HAP-1 (cell line): ENCODE data around the gene CCDC138.

Experiments used
- DNase-seq, 2 experiments: peaks; one replicate each; pipeline ENCODE4 v3.0.0-alpha.2; 2016 to 2020; ENCODE audit warnings: low spot score in 2 of 2
- H3K27me3 ChIP-seq: fragments of 250-450 bp; sonication (Bioruptor Pico); 2 replicates; pipeline ENCODE4 v1.5.1; 2020; ENCODE audit warnings: low read depth, mild to moderate bottlenecking, moderate library complexity
- H3K36me3 ChIP-seq: fragments of 250-450 bp; sonication (Bioruptor Pico); replicated peaks from 2 replicates; pipeline ENCODE4 v1.5.1; 2020; ENCODE audit warnings: mild to moderate bottlenecking
- H3K4me1 ChIP-seq: fragments of 250-450 bp; sonication (Bioruptor Pico); 2 replicates; pipeline ENCODE4 v1.5.1; 2020; ENCODE audit warnings: mild to moderate bottlenecking
- H3K4me3 ChIP-seq: fragments of 250-450 bp; sonication (Bioruptor Pico); 2 replicates; pipeline ENCODE4 v1.5.1; 2020; ENCODE audit warnings: mild to moderate bottlenecking, moderate library complexity
- H3K9me3 ChIP-seq: fragments of 250-450 bp; sonication (Bioruptor Pico); 2 replicates; pipeline ENCODE4 v1.5.1; 2020; ENCODE audit warnings: mild to moderate bottlenecking, moderate library complexity
- in situ Hi-C: fragments of 300-500 bp; cut with MboI; formaldehyde crosslinking; loops from 3 replicates; pipeline ENCODE4 v1.14.3; 2020; ENCODE audit warnings: low sequenced_read_pairs, inconsistent platforms, mixed read lengths

The CCDC138 gene

GRCh38 chr2:108845923-108846322 is 59.4 kb downstream of the CCDC138 start:
- Histone ChIP-seq H3K9me3 (0 out of 2 replicates have a peak, but pooled peaks cover 3% of the 10 kb centered on the region), H3K4me1 (no peaks in the 10 kb centered on the region), H3K36me3 (peaks cover 6% of the 10 kb centered on the region), H3K27me3 (no peaks in the 10 kb centered on the region), H3K4me3 (no peak overlapping the region)
- in situ Hi-C loops: no loop called here
- no peak for DNase-seq

GRCh38 chr2:108847000-108847399 is 60.4 kb downstream of the CCDC138 start:
- no peaks in the 10 kb centered on the region for H3K4me1 ChIP-seq
- in situ Hi-C loops: no loop called here
- H3K4me3 ChIP-seq: no peak overlapping the region
- peaks cover 6% of the 10 kb centered on the region for H3K36me3 ChIP-seq
- no peaks in the 10 kb centered on the region for H3K27me3 ChIP-seq
- no peak for DNase-seq
- H3K9me3 ChIP-seq: no peaks in the 10 kb centered on the region

GRCh38 chr2:108852375-108852774 is 65.8 kb downstream of the CCDC138 start:
- in situ Hi-C loops: no loop called here
- peaks cover 12% of the 10 kb centered on the region for H3K36me3 ChIP-seq
- no peaks in the 10 kb centered on the region for H3K4me1 ChIP-seq
- H3K4me3 ChIP-seq: no peak overlapping the region
- H3K27me3 ChIP-seq: no peaks in the 10 kb centered on the region
- DNase-seq: no peak
- no peaks in the 10 kb centered on the region for H3K9me3 ChIP-seq

DNA sequence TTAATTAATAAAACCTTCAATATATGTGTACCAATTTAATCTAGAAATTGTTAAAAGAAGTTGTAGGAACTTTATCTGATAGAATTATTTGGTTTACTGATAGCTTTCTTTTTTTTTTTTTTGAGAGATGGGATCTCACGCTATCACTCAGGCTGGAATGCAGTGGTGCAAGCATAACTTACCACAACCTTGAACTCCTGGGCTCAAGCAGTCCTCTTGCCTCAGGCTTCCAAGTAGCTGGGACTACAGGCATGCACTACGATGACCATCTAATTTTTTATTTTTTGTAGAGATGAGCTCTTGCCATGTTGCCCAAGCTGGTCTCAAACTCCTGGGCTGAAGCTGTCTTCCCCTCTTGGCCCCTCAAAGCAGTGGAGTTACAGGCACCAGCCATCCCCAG is 66.8 kb downstream of the CCDC138 start:
- in situ Hi-C loops: no loop called here
- Histone ChIP-seq H3K27me3 (no peaks in the 10 kb centered on the region), H3K4me3 (no peak overlapping the region), H3K36me3 (peaks cover 12% of the 10 kb centered on the region), H3K4me1 (no peaks in the 10 kb centered on the region), H3K9me3 (no peaks in the 10 kb centered on the region)
- DNase-seq: no peak

GRCh38 chr2:108854484-108854883 is 67.9 kb downstream of the CCDC138 start:
- H3K4me3 ChIP-seq: no peak overlapping the region
- in situ Hi-C loops: no loop called here
- H3K4me1 ChIP-seq: no peaks in the 10 kb centered on the region
- H3K9me3 ChIP-seq: no peaks in the 10 kb centered on the region
- peaks cover 12% of the 10 kb centered on the region for H3K36me3 ChIP-seq
- DNase-seq: no peak
- no peaks in the 10 kb centered on the region for H3K27me3 ChIP-seq

GRCh38 chr2:108855194-108855593 is 68.6 kb downstream of the CCDC138 start:
- H3K36me3 ChIP-seq: peaks cover 12% of the 10 kb centered on the region
- in situ Hi-C loops: no loop called here
- no peak overlapping the region for H3K4me3 ChIP-seq
- H3K27me3 ChIP-seq: no peaks in the 10 kb centered on the region
- H3K9me3 ChIP-seq: no peaks in the 10 kb centered on the region
- no peaks in the 10 kb centered on the region for H3K4me1 ChIP-seq
- no peak for DNase-seq

DNA sequence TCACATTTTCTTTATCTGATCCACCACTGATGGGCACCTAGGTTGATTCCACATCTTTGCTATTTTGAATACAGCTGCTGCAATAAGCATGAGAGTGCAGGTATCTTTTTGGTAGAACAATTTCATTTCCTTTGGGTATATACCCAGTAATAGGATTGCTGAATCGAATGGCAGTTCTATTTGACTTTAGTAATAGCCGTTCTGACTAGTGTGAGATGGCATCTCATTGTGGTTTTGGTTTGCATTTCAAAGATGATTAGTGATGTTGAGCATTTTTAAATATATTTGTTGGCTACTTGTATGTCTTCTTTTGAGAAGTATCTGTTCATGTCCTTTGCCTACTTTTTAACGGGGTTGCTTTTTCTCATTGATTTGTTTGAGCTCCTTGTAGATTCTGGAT is 72.3 kb downstream of the CCDC138 start:
- no peak for DNase-seq
- no peaks in the 10 kb centered on the region for H3K9me3 ChIP-seq
- H3K27me3 ChIP-seq: no peaks in the 10 kb centered on the region
- H3K4me1 ChIP-seq: no peaks in the 10 kb centered on the region
- in situ Hi-C loops: no loop called here
- H3K36me3 ChIP-seq: peaks cover 4% of the 10 kb centered on the region; the same call in 1 of the 2 replicates
- no peak overlapping the region for H3K4me3 ChIP-seq

- H3K4me1 ChIP-seq: no peaks in the 10 kb centered on the region
- H3K27me3 ChIP-seq: no peaks in the 10 kb centered on the region
- H3K36me3 ChIP-seq: peaks cover 3% of the 10 kb centered on the region; the same call in 1 of the 2 replicates
- DNase-seq: no peak
- H3K9me3 ChIP-seq: no peaks in the 10 kb centered on the region
- in situ Hi-C loops: no loop called here
- no peak overlapping the region for H3K4me3 ChIP-seq
These were observed 79.5 kb downstream of the CCDC138 start for GRCh38 chr2:108866041-108866440.

DNA sequence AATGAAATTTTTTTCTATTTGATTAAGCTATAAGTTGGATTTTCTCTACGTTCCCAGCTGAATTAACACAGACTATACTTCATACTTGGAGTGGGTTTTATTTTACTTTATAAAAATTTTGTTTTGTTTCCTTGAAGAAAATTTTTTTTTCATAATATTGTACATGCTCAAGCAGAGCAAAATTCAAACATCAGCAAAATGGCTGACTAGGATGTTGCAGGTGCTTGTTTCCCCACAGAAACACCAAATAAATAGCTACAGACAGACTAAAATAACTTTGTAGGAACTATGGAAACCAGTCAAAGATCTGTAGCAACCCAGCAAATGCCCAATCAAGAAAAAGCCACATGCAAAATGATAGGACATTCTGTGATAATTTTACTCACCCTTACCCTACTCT is 82.3 kb downstream of the CCDC138 start:
- Histone ChIP-seq H3K4me3 (no peak overlapping the region), H3K36me3 (peaks cover 3% of the 10 kb centered on the region; the same call in 1 of the 2 replicates), H3K4me1 (peaks cover 7% of the 10 kb centered on the region), H3K9me3 (no peaks in the 10 kb centered on the region), H3K27me3 (no peaks in the 10 kb centered on the region)
- in situ Hi-C loops: no loop called here
- no peak for DNase-seq

DNA sequence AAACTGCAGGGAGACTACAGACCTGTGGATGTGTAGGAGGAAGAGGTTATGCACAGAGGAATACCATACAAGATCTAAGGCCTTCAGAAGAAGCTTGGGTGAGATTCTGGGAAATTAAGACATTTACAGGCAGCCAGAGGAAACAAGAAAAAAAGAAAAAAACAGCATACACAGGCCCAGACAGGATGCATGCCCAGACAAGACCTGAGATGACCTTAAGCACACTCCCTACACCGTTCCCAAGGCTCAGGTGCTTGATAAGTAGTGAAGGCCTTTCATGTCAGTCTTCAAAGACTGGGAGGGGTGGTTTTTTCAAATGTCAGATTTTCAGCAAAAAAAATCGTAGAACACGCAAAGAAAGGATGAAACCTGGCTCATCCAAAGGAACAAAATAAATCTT is 83.0 kb downstream of the CCDC138 start:
- no peak for DNase-seq
- in situ Hi-C loops: no loop called here
- no peaks in the 10 kb centered on the region for H3K9me3 ChIP-seq
- peaks cover 7% of the 10 kb centered on the region for H3K4me1 ChIP-seq
- H3K4me3 ChIP-seq: no peak overlapping the region
- H3K27me3 ChIP-seq: no peaks in the 10 kb centered on the region
- peaks cover 3% of the 10 kb centered on the region for H3K36me3 ChIP-seq

DNA sequence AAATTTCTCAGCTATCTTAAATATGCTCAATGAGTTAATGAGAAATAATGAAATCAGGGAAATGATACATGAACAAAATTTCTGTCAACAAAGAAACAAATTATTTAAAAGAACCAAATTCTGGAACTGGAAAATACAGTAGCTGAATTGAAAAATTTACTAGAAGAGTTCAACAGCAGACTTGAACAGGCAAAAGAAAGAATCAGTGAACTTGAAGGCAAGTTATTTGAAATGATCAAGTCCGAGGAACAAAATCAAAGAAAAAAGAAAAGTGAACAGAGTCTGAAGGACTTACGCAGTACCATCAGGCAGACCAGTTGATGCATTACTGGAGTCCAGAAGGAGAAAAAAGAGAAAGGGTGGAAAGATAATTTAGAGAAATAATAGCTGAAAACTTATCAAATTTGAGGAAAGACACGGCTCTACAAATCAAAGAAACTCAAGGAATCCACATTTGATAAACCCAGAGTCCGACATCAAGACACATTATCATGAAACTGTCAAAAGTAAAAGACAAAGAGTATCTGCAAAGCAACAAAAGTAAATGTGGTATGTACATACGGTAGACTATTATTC is 83.6 kb downstream of the CCDC138 start:
- peaks cover 7% of the 10 kb centered on the region for H3K4me1 ChIP-seq
- DNase-seq: no peak
- peaks cover 3% of the 10 kb centered on the region for H3K36me3 ChIP-seq
- H3K27me3 ChIP-seq: no peaks in the 10 kb centered on the region
- in situ Hi-C loops: no loop called here
- H3K9me3 ChIP-seq: no peaks in the 10 kb centered on the region
- H3K4me3 ChIP-seq: no peak overlapping the region

DNA sequence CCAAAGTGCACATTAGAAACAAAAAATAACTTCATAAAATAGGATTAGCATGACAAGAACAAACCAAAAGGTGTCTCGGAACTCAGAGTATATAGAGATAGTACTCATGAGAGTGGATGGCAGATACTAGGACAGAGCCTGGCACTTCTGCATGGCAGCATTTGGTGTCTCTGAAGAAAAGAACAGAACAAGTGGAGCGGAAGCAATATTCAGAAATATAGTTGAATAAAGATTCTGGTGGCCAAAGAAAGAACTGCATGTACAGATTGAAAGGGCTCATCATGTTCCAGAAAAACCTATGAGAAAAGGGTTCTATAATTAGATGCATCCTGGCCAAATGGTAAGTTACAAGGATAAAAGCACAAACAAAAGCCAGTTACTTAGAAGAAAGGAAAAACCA is 90.9 kb downstream of the CCDC138 start:
- peaks cover 6% of the 10 kb centered on the region for H3K9me3 ChIP-seq
- in situ Hi-C loops: no loop called here
- no peaks in the 10 kb centered on the region; the same call in 1 of the 2 replicates for H3K36me3 ChIP-seq
- no peaks in the 10 kb centered on the region for H3K27me3 ChIP-seq
- H3K4me1 ChIP-seq: no peaks in the 10 kb centered on the region
- H3K4me3 ChIP-seq: no peak overlapping the region
- no peak for DNase-seq

DNA sequence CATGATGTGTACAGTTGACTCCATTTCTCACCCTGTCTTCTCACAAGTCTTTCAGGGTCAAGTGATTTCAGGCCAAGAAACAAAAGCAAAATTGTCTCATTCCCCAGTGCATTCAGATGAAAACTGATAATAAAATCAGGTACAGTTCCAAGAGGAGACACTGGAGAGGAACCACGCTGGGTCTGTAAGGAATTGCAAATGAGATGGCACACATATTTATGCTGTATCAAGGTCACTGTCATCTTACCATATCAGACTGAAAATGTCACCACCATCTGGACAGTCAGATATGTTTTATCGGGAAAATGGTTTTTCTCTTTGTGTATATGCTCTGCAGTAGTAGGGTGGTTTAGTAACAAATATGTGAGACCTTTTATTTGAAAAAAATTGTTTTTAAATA is 91.7 kb downstream of the CCDC138 start:
- in situ Hi-C loops: no loop called here
- Histone ChIP-seq H3K36me3 (no peaks in the 10 kb centered on the region; the same call in 1 of the 2 replicates), H3K9me3 (peaks cover 6% of the 10 kb centered on the region), H3K4me3 (no peak overlapping the region), H3K27me3 (no peaks in the 10 kb centered on the region), H3K4me1 (no peaks in the 10 kb centered on the region)
- no peak for DNase-seq

DNA sequence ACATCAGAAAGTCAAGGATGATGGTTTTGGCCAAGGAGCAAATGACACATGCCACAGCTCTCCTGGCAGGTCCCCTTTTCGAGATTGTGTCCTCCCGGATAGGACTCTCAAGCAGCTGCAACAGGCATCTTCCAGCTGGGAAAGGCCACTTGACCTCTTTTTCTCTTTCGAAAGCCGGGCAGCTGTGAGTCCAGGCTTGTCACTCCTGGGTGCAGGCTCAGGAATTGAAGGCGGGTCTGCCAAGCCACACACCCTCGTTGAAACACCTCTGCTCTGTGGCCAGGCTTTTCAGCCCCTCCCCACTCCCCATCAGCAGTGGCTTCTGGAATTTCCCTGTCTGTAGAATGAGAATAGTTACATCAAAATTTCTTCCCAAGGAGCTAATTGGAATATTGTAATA is 98.0 kb downstream of the CCDC138 start:
- Histone ChIP-seq H3K4me1 (no peaks in the 10 kb centered on the region), H3K9me3 (peaks cover 9% of the 10 kb centered on the region), H3K4me3 (no peak overlapping the region), H3K27me3 (no peaks in the 10 kb centered on the region), H3K36me3 (no peaks in the 10 kb centered on the region)
- no peak for DNase-seq
- in situ Hi-C loops: no loop called here

- DNase-seq: no peak
- Histone ChIP-seq H3K9me3 (peaks cover 3% of the 10 kb centered on the region; the same call in 1 of the 2 replicates), H3K4me1 (no peaks in the 10 kb centered on the region), H3K36me3 (no peaks in the 10 kb centered on the region), H3K27me3 (no peaks in the 10 kb centered on the region), H3K4me3 (no peak overlapping the region)
- in situ Hi-C loops: no loop called here
These were observed 103.3 kb downstream of the CCDC138 start for GRCh38 chr2:108889907-108890306.
